ENCODE results near the gene TBX19.

The TBX19 gene

GRCh38 chr1:168361252-168361651 lies 80.6 kb downstream of the TBX19 start:
- no peak for DNase-seq

GRCh38 chr1:168362991-168363390 lies 82.3 kb downstream of the TBX19 start:
- no peak for DNase-seq
